ENCODE data around the gene BICD1.

Gene BICD1

GRCh38 chr12:32104572-32105355 is 1.9 kb upstream of the BICD1 start:
- no peak for FAIRE-seq

- no peak for FAIRE-seq
Observed at GRCh38 chr12:32105986-32106516, 596 bp upstream of the BICD1 start.

- FAIRE-seq = no peak
Observed at GRCh38 chr12:32107359-32108267, 966 bp downstream of the BICD1 start.

GRCh38 chr12:32108787-32109186 is 2.1 kb downstream of the BICD1 start:
- FAIRE-seq = no peak

GRCh38 chr12:32110417-32110816 is 3.8 kb downstream of the BICD1 start:
- FAIRE-seq = no peak

- no peak for FAIRE-seq
Observed at GRCh38 chr12:32110942-32111341, 4.3 kb downstream of the BICD1 start.

- FAIRE-seq = no peak
Observed at GRCh38 chr12:32115404-32116104, 8.9 kb downstream of the BICD1 start.

GRCh38 chr12:32116897-32117296 is 10.2 kb downstream of the BICD1 start:
- no peak for FAIRE-seq

- no peak for FAIRE-seq
Observed at GRCh38 chr12:32117316-32117715, 10.7 kb downstream of the BICD1 start.

GRCh38 chr12:32118806-32119205 is 12.2 kb downstream of the BICD1 start:
- no peak for FAIRE-seq

GRCh38 chr12:32120419-32120818 is 13.8 kb downstream of the BICD1 start:
- no peak for FAIRE-seq

GRCh38 chr12:32124637-32125036 is 18.0 kb downstream of the BICD1 start:
- no peak for FAIRE-seq

- FAIRE-seq = no peak
Observed at GRCh38 chr12:32125455-32126084, 18.9 kb downstream of the BICD1 start.

- no peak for FAIRE-seq
Observed at GRCh38 chr12:32126720-32127119, 20.1 kb downstream of the BICD1 start.

GRCh38 chr12:32131666-32132065 is 25.0 kb downstream of the BICD1 start:
- FAIRE-seq = no peak

GRCh38 chr12:32134101-32134888 is 27.6 kb downstream of the BICD1 start:
- no peak for FAIRE-seq

- FAIRE-seq = no peak
Observed at GRCh38 chr12:32135967-32136366, 29.3 kb downstream of the BICD1 start.

GRCh38 chr12:32136404-32136803 is 29.8 kb downstream of the BICD1 start:
- FAIRE-seq = no peak

- FAIRE-seq = no peak
Observed at GRCh38 chr12:32139064-32139421, 32.4 kb downstream of the BICD1 start.

- FAIRE-seq = no peak
Observed at GRCh38 chr12:32140877-32141276, 34.2 kb downstream of the BICD1 start.

GRCh38 chr12:32145096-32145495 is 38.4 kb downstream of the BICD1 start:
- no peak for FAIRE-seq

All from islet of Langerhans (tissue), 1 donor.